Fibroblast of lung (primary cell): ENCODE measurements around the gene CLIP4.
"Not testable (repeated sequence)": the region's sequence is repeated elsewhere in the genome, so short reads cannot be mapped to it uniquely, and the experiment has no call there.

Source experiments
- EZH2 ChIP-seq: IDR thresholded peaks from 2 replicates; pipeline ENCODE4 v1.5.1; 2012; ENCODE audit warnings: low read length, control low read depth, mild to moderate bottlenecking; ENCODE audit errors: missing control alignments
- TF ChIP-seq, protein P1 (sequence below), 2 donors: IDR thresholded peaks in 1 of 2; conservative IDR thresholded peaks in 1 of 2; 1 replicate in 1 of 2; 2 replicates in 1 of 2; pipeline ENCODE4 v1.5.1; 2011 to 2012; ENCODE audit warnings: low read length in 2 of 2, control low read depth in 1 of 2, inconsistent platforms in 1 of 2, low read depth in 1 of 2, mild to moderate bottlenecking in 1 of 2

DNA sequence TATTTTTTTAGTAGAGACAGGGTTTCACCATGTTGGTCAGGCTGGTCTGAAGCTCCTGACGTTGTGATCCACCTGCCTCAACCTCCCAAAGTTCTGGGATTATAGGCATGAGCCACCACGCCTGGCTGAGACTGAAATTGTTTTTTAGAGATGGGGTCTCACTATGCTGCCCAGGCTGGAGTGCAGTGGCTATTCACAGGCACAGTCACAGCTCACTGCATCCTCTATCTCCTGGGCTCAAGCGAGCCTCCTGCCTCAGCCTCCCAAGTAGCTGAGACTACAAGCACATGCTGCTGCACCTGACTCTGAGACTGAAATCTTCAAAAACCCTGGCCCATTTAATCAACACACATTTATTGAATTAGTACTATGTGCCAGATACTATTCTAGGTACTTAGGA lies 7.7 kb upstream of the CLIP4 start:
- TF ChIP-seq, protein P1, sequence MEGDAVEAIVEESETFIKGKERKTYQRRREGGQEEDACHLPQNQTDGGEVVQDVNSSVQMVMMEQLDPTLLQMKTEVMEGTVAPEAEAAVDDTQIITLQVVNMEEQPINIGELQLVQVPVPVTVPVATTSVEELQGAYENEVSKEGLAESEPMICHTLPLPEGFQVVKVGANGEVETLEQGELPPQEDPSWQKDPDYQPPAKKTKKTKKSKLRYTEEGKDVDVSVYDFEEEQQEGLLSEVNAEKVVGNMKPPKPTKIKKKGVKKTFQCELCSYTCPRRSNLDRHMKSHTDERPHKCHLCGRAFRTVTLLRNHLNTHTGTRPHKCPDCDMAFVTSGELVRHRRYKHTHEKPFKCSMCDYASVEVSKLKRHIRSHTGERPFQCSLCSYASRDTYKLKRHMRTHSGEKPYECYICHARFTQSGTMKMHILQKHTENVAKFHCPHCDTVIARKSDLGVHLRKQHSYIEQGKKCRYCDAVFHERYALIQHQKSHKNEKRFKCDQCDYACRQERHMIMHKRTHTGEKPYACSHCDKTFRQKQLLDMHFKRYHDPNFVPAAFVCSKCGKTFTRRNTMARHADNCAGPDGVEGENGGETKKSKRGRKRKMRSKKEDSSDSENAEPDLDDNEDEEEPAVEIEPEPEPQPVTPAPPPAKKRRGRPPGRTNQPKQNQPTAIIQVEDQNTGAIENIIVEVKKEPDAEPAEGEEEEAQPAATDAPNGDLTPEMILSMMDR (conservative IDR thresholded peaks at IDR 0.05 in 1 of 2, IDR thresholded peaks at IDR 0.05 in 1 of 2; ENCODE audit: low read depth in 1 of 2, low read length in 2 of 2): not testable (repeated sequence)
- TF ChIP-seq EZH2: not testable (repeated sequence)
